Stromal cell of bone marrow (primary cell): ENCODE measurements around the gene KIDINS220.

Experiments used
- DNase-seq: peaks from one replicate; pipeline ENCODE4 v3.0.0-alpha.2; 2012; ENCODE audit warnings: low read depth

The KIDINS220 gene

GRCh38 chr2:8697190-8697589, 140.2 kb downstream of the KIDINS220 start:
- DNase-seq: no peak

GRCh38 chr2:8694737-8695136, 142.7 kb downstream of the KIDINS220 start:
- DNase-seq: no peak

GRCh38 chr2:8693157-8693821, 144.1 kb downstream of the KIDINS220 start:
- no peak for DNase-seq

DNA sequence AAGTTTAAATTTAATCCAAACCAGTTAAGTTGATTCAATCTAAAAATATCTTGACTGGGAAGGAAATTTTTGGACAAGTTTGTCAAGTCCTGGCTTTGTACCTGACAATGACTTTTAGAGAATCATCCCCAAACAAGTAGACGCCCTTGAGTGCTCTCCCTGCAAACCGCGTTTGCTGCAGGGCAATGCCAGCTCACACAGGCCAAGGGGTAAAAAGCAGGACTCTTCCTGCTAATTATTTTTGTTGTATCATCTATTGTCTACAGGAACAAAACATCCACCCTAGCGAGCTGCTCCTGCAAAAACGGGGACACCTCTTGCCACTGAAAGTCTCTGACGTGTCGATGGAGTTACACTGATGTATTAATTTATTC, 144.6 kb downstream of the KIDINS220 start:
- DNase-seq: no peak

GRCh38 chr2:8691859-8692437, 145.5 kb downstream of the KIDINS220 start:
- no peak for DNase-seq

DNA sequence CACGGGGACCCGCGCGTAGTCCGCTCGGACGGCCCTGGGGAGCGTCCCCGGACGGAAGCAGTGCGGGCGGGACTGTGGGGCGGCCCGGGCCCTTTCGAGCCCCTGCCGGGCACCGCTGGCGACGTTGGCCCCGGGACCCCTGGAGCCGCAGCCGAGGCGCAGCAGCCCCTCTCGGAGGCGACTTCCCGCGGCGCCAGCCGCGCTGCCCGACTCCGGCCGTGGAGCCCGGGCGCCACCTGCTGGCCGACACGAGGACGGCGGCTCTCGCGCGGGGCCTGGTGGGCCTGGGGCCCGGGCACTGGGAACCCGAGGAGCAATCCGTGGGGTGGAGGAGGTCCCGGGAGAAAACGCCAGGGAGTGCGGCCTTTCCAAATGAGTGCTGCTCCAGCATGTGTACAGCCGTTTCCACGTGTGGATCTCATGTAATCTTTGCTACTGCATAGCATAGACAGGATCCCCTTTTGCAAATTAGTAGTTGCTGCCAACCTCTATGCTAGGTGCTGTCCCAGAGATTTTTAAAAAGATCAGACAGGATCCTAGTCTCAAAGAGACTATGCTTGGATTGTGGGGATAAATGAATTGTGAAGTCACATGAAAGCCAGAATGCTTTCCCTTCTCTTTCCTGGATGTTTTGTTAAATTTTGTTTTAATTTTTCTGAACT, 151.6 kb downstream of the KIDINS220 start:
- DNase-seq: no peak

GRCh38 chr2:8684878-8685696, 152.3 kb downstream of the KIDINS220 start:
- DNase-seq: no peak

DNA sequence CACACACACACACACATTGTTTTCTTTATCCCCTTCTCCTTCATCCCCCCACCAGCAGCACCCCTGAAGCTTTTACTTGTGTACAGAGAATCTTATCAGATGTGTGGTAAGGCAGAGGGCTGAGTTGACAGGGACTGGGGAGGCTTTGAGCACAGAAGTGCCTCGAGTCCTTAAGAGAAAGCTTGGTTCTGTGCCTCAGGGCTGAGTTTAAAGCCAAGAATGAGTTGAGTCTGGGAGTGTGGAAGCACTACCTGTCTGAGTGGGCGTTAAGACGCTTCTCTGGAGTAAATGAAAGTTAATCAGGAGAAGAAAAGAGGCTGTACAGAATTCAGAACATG, 152.9 kb downstream of the KIDINS220 start:
- no peak for DNase-seq

DNA sequence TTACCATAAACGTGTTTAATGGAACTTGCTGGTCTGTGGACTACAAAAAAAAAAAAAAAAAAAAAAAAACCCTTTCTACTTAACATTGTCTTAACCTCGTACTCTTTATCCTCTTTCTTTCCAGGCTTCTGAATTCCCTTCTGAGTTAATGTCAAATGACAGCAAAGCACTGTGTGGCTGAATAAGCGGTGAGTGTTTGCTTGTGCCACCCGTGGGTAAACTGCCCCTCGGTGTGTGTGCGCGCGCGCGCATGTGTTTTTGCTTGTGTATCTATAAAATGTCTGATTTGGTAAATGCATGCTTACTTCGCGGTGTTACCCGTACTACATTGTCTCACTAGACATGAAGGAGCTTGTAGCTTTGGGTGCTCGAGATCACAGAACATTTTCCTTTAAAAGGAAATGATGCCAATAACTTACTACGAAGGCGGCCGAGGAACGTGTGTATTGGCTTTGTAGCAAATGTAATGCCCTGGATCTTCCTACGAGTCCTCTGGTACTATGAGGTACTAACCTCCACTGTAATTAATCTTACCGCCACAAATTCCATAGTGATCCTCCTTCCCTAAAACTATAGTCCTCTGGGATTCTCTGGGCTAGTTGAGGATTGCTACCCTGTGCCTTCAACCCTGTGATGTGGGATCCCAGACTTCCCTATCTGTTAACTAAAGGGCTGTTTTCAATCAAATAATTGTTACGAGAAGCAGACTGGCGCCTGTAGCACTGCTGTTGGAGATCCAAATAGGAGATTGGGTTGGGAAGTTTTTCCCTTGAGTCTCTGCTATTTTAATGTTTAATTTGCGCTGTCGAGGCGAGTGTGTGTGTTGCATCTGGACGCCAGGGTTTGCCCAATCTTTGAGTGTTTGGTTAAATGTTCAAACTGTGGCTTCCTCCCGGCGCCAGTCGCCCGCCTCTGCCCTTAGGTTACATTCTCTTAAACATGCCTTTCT, 154.4 kb downstream of the KIDINS220 start:
- no peak for DNase-seq

DNA sequence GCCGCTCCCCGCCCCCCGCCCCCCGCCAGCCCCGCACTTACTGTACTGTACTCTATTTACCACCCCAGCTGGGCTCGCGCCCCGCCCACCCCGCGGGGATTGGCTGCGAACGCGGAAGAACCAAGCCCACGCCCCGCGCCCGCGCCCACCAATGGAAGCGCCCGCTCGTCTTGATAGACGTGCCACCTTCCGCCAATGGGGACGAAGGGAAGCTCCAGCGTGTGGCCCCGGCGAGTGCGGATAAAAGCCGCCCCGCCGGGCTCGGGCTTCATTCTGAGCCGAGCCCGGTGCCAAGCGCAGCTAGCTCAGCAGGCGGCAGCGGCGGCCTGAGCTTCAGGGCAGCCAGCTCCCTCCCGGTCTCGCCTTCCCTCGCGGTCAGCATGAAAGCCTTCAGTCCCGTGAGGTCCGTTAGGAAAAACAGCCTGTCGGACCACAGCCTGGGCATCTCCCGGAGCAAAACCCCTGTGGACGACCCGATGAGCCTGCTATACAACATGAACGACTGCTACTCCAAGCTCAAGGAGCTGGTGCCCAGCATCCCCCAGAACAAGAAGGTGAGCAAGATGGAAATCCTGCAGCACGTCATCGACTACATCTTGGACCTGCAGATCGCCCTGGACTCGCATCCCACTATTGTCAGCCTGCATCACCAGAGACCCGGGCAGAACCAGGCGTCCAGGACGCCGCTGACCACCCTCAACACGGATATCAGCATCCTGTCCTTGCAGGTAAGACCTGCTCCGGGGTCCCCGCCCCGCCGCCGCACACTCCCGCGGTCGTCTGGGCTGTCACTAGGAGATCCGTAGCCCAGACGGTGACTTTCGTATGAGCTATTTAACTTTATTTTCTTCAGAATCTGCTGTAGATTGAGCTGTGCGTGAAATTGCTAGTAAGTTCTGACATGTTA, 155.4 kb downstream of the KIDINS220 start, which contains the start of gene ID2:
TSS of gene ID2 (plus strand) at position 271 of the 907 bp plus-strand sequence. CDS start at position 381, 110 bp downstream.
- peak; percentile 99 for DNase-seq

GRCh38 chr2:8680822-8681760, 156.3 kb downstream of the KIDINS220 start:
- DNase-seq: peak; percentile 65

GRCh38 chr2:8679827-8680731, 157.3 kb downstream of the KIDINS220 start:
- no peak for DNase-seq

DNA sequence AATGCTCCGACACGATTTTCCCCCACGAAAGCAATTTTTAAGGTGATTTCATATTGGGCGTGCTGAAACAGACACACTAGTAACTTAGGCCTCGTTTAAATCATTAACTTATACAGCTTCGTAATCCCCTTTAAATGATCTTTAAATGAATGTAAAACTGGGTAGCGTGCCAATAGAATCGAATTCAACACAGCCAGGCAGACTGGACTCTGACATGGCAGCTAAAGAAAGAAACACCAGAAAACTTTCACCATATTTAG, 157.9 kb downstream of the KIDINS220 start:
- no peak for DNase-seq
